Retinal pigment epithelial cell (primary cell): ENCODE data around the gene OR52J3.

Source experiments
- DNase-seq: peaks from one replicate; pipeline ENCODE4 v3.0.0-alpha.2; 2010; ENCODE audit warnings: low read depth
- H3K4me3 ChIP-seq: 2 replicates; pipeline ENCODE4 v1.5.1; 2011; ENCODE audit warnings: mild to moderate bottlenecking, low read length, control low read depth, moderate library complexity
- TF ChIP-seq, protein P1 (sequence below): conservative IDR thresholded peaks from 2 replicates; pipeline ENCODE4 v1.5.1; 2011; ENCODE audit warnings: low read depth, low read length, control low read depth, inconsistent platforms

OR52J3 gene

DNA sequence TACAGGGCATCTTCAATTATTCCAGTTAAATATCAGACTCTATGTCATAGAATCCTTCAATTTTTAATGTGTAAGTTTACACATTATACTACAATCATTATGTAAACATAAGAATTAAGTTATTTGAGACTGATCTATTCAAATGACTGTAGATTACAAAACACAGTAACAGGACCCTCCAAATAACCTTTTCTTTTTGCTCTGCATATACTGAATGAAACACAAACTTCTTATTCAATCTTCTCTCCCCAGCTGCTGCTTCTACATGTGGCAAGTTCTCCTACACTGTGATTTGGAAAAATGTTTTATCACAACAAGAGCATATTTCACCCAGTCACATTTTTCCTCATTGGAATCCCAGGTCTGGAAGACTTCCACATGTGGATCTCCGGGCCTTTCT lies at the start of gene OR52J3:
Gene OR52J3 (plus strand): TSS at position 301 of the 400 bp plus-strand sequence. CDS start 0 bp downstream, at position 301.
- TF ChIP-seq, protein P1, sequence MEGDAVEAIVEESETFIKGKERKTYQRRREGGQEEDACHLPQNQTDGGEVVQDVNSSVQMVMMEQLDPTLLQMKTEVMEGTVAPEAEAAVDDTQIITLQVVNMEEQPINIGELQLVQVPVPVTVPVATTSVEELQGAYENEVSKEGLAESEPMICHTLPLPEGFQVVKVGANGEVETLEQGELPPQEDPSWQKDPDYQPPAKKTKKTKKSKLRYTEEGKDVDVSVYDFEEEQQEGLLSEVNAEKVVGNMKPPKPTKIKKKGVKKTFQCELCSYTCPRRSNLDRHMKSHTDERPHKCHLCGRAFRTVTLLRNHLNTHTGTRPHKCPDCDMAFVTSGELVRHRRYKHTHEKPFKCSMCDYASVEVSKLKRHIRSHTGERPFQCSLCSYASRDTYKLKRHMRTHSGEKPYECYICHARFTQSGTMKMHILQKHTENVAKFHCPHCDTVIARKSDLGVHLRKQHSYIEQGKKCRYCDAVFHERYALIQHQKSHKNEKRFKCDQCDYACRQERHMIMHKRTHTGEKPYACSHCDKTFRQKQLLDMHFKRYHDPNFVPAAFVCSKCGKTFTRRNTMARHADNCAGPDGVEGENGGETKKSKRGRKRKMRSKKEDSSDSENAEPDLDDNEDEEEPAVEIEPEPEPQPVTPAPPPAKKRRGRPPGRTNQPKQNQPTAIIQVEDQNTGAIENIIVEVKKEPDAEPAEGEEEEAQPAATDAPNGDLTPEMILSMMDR, result no peak
- DNase-seq, result no peak
- no peak within 1 kb of the TSS for H3K4me3 ChIP-seq

DNA sequence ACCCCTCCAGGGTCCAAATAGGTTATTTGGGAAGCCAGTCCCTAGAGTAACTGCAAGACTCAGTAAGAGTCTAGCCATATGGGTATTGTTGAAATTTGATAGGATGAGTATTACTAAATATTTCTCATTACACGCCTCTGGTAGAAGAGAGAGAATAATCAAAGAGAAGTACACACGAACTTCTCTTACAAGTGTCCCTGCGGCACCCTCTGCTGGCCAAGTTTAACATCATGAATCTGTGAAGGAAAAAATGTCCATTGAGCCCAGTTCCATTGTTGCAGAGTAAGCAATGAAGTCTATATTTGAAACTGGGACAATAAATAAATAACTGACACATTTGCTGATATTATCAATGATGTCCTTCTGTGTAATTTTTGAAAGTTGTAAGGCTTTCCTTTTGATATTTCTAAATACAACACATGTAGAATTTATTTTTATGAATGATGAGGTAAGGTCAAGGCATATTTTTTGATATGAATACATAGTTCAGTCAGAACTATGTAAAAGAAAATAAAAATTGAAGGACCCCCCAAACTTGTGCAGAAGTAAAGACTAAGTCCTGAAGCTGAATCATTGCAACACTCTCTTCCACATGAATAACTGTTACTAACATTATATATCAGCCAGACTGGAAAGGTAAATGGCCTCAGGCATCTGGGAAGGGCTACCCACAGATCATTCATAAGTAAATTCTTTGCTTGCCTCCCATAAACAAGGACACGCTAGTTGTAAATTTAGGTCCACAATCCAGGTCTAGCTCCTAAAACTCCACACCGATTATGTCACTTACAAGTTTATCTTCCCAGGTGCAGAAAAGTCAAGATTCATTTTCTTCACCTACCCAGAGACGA lies 41.7 kb upstream of the OR52J3 start:
- H3K4me3 ChIP-seq, result no peak overlapping the region
- peak; percentile 12 for DNase-seq
- TF ChIP-seq, protein P1, result peak; percentile 73

DNA sequence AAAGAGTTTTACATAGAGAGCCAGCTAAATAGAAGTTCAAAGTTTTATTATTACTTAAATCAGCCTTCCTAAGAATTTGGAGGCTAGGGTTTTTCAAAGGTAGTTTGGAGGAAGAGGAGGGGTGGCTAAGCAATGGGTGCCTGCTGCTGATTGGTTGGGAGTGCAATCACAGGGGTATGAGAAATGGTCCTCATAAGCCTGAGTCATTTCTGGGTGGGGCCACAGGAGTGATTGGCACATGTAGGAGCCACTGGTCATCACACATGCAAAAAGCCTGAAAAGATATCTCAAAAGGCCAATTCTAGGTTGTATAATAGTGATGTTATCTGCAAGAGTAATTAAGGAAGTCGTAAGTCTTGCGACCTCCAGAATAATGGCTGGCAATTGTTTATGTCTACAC lies 38.8 kb upstream of the OR52J3 start:
- TF ChIP-seq, protein P1, result no peak
- no peak for DNase-seq
- no peak overlapping the region for H3K4me3 ChIP-seq

DNA sequence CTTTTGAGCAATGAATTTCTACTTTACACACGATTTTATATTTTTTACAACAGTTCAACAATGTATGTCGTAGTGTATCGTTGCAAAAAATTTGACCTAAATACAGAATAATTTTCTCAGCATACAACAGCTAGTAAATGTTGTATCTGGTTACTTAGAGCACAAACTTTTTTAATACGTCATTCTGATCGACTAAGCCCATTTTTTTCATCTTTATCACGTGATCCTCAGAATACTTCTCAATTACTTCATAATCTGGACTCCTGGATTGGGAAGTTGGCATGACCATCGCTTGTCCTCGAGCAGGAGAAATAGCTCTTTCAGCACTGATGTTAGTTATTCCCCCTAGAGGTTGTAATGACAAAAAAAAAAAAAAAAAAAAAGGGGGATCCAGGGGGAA lies 35.1 kb upstream of the OR52J3 start:
- H3K4me3 ChIP-seq, result no peak overlapping the region
- TF ChIP-seq, protein P1, result no peak
- DNase-seq, result no peak

DNA sequence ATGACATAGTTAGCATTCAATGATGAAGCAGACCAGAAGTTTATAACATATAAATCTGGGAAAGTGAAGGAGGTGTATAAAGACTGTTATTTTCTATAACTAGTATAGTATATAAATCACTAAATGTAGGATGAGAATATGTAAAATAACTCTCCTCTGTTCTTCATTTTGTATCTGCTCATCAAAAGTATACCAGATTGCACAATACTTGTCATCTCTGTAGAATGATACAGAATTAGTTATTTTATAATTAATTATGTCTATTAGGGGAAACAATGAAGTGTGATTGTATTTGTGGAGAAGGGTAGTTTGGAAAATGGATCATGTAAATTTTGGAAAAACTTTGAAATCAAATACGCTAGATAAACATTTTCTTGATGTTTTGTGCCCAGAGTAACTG lies 33.3 kb upstream of the OR52J3 start:
- TF ChIP-seq, protein P1, result no peak
- no peak overlapping the region for H3K4me3 ChIP-seq
- DNase-seq, result no peak

DNA sequence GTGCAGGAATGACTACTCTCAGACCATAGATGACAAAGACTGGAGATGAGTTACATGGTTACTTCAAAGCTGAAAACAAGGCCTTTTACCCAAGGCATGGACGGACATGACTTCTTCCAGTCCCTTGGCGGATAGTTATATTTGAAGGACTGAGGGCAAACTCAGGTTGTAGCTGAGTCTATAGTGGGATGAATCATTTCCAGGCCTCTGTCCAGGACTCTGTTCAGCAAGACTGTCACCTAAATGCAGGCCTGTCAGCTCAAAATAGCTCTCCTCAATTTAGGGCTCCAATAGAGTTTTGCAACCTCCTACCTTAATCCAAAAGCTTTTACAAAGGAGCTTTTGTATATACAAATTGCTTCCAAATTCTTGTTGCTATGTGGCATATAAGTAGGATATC lies 24.3 kb upstream of the OR52J3 start:
- TF ChIP-seq, protein P1, result no peak
- no peak for DNase-seq
- no peak overlapping the region for H3K4me3 ChIP-seq

DNA sequence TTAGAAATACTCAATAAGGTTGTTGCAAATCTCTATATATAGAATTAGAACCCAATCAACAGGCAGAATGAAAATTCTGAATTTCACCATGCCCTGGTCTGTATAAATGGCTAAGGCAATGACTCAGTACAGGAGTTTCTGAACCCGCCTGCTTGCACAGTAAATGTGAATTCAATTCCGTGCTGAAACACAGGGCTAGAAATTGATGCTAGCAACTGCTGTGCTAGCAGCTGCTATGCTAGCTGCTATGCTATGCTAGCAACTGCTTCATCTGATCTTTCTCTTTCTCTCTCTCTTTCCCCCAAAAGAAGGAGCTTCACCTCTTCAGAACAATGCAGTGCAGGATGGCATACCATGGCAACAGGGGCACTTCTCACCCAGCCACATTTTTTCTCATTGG lies 9.7 kb upstream of the OR52J3 start:
- DNase-seq, result no peak
- TF ChIP-seq, protein P1, result no peak
- H3K4me3 ChIP-seq, result no peak overlapping the region
